Activated T-cell treated with anti-CD3 and anti-CD28 coated beads, Interleukin-2, amount 50 U/mL, for 24 hours (primary cell): ENCODE measurements around the gene MYCBP2.
"Not testable (repeated sequence)": the region's sequence is repeated elsewhere in the genome, so short reads cannot be mapped to it uniquely, and the experiment has no call there.

Experiments used
- DNase-seq: peaks from one replicate; pipeline ENCODE4 v3.0.0-alpha.2; 2020
- H3K27ac Mint-ChIP-seq: 2 replicates; pipeline ENCODE4 v1.8.0; 2020; ENCODE audit warnings: mild to moderate bottlenecking, mixed read lengths
- H3K27me3 Mint-ChIP-seq: 2 replicates; pipeline ENCODE4 v1.8.0; 2020; ENCODE audit warnings: mixed read lengths
- H3K36me3 Mint-ChIP-seq: 2 replicates; pipeline ENCODE4 v1.8.0; 2020; ENCODE audit warnings: low read depth, mixed read lengths
- H3K4me1 Mint-ChIP-seq: 2 replicates; pipeline ENCODE4 v1.8.0; 2020; ENCODE audit warnings: low read depth, mixed read lengths
- H3K4me3 Mint-ChIP-seq: 2 replicates; pipeline ENCODE4 v1.8.0; 2020; ENCODE audit warnings: mild to moderate bottlenecking, moderate library complexity, mixed read lengths
- H3K9me3 Mint-ChIP-seq: 2 replicates; pipeline ENCODE4 v1.8.0; 2020; ENCODE audit warnings: mixed read lengths

Gene MYCBP2

DNA sequence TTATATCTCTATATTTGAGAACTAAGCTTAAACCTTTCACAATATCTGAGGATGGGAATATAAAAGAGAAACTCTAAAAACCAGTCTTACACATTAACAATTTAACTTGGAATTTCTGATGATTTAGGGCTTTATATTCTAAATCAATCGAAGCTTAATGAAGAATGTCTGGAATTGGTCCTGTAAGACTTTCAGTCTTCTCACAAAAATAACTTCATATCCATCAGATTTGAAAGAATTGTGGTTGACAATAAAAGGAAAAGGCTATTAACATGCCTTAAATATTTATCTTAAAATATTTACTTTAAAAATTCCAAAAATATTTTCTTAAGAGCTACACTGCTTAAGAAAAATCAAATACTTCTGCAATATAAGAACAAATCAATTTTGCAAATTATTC is 27.3 kb downstream of the MYCBP2 start:
- peaks cover 75% of the 10 kb centered on the region for H3K4me1 Mint-ChIP-seq
- no peak for DNase-seq
- peaks cover 44% of the 10 kb centered on the region for H3K36me3 Mint-ChIP-seq
- H3K4me3 Mint-ChIP-seq: no peak overlapping the region
- no peak overlapping the region for H3K27ac Mint-ChIP-seq
- H3K27me3 Mint-ChIP-seq: no peaks in the 10 kb centered on the region
- H3K9me3 Mint-ChIP-seq: no peaks in the 10 kb centered on the region

DNA sequence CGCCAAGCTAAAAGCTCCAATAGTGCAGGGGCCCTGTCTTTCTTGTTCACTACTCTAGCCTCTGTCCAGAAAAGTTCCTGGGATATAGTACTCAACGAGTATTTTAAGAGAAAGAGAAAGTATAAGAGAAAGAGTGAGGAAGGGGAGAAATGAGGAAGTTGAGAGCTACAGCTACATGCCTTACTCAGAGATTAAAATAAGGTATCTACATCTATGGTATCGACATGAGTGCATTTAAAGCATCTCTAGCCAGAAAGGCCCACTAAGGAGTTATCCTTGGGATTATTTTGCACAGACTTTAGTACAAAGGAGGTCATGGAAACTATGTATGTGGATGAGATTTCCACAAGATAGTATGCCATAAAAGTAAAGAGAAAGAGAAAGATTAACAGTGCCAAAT is 28.5 kb downstream of the MYCBP2 start:
- H3K27ac Mint-ChIP-seq: no peak overlapping the region
- peaks cover 49% of the 10 kb centered on the region for H3K36me3 Mint-ChIP-seq
- DNase-seq: no peak
- H3K4me3 Mint-ChIP-seq: no peak overlapping the region
- H3K27me3 Mint-ChIP-seq: no peaks in the 10 kb centered on the region
- H3K4me1 Mint-ChIP-seq: peaks cover 71% of the 10 kb centered on the region
- H3K9me3 Mint-ChIP-seq: no peaks in the 10 kb centered on the region

DNA sequence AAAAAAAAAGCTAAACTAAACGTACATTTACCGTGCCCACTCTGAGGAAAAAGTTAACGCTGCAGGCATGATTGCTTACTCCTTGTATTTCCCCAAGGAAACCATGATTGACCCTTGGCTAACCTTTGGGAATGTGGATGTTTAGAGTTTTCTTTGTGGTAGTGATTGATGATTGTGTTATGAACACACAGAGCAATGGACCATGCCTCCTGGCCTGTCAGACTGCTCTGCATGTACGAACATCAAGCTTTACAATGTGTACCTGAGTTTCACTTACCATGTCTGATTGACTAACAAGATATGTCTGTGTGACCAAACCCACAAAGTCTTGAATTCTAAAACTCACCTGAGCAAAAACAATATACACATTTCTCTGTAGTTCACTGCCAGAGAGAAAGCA is 35.1 kb downstream of the MYCBP2 start:
- Mint-ChIP-seq H3K36me3 (peaks cover 88% of the 10 kb centered on the region), H3K27ac (peak overlapping the region; percentile 88), H3K4me1 (peaks cover 52% of the 10 kb centered on the region), H3K9me3 (peaks cover 2% of the 10 kb centered on the region), H3K27me3 (no peaks in the 10 kb centered on the region), H3K4me3 (no peak overlapping the region)
- DNase-seq: no peak

DNA sequence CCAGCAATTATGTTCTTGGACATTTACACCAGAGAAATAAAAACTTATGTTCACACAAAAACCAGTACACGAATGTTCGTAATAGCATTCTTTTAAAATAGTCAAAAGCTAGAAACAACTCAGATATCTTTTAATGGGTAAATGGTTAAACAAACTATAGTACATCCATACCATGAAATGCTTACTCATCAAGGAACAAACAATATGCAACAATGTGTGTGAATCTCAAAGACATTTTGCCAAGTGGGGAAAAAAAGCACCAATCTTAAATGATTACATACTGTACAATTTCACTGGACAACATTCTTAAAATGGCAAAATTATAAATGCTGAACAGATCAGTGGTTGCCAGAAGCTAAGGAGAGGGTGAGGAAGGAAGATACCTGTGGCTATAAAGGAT is 36.6 kb downstream of the MYCBP2 start:
- H3K27ac Mint-ChIP-seq: peak overlapping the region; percentile 51
- DNase-seq: no peak
- peaks cover 86% of the 10 kb centered on the region for H3K36me3 Mint-ChIP-seq
- H3K4me1 Mint-ChIP-seq: peaks cover 55% of the 10 kb centered on the region
- no peaks in the 10 kb centered on the region for H3K27me3 Mint-ChIP-seq
- H3K4me3 Mint-ChIP-seq: no peak overlapping the region
- peaks cover 2% of the 10 kb centered on the region for H3K9me3 Mint-ChIP-seq

DNA sequence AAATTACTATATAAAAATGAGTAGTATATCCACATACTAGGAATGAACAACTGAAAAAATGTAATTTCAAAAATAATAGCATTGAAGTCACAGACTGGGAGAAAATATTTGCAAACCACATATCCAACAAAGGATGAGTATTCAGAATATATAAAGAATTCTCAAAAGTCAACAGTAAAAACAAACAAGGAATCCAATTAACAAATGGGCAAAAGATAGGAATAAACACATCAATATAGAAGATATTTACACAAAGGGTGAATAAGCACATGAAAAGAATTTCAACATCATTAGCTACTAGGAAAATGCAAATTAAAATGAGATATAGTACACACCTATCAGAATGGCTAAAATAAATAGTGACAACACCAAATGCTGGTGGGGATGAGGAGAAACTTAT is 37.0 kb downstream of the MYCBP2 start:
- Mint-ChIP-seq H3K4me3 (no peak overlapping the region), H3K27ac (no peak overlapping the region), H3K4me1 (peaks cover 57% of the 10 kb centered on the region), H3K36me3 (peaks cover 88% of the 10 kb centered on the region), H3K27me3 (no peaks in the 10 kb centered on the region), H3K9me3 (peaks cover 2% of the 10 kb centered on the region)
- no peak for DNase-seq

DNA sequence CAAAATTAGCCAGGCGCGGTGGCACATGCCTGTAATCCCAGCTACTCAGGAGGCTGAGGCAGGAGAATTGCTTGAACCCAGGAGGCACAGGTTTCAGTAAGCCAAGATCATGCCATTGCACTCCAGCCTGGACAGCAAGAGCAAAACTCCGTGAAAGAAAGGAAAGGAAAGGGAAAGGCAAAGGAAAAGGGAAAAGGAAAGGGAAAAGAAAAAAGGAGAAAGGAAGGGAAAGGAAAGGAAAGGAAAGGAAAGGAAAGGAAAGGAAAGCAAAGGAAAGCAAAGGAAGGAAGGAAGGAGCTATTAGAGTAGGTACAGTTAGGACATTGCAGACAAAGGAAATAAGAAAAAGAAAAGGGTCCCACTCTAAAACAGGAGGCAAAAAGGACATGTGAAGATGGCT is 41.3 kb downstream of the MYCBP2 start:
- Mint-ChIP-seq H3K4me1 (peaks cover 45% of the 10 kb centered on the region), H3K27ac (peak overlapping the region; percentile 4), H3K36me3 (peaks cover 78% of the 10 kb centered on the region)
- H3K4me3 Mint-ChIP-seq, H3K27me3 Mint-ChIP-seq, H3K9me3 Mint-ChIP-seq, DNase-seq: not testable (repeated sequence)

DNA sequence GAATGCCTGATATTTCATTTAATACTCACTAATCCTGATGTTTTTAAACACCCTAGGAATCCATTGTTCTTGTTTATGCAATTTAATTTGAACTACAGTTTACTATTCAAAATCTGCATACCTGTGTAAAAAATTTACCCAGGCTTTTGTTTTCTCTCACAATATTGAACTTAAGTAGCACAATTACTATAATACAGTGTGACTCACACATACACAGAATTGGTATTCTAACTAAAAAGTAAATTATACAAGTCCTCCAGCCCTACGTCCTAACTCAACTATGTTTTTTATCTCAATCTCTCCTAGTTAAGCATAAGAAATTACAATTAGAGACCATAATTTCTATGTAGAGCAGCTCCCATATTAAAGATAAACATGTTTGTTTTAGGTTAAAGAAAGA is 41.8 kb downstream of the MYCBP2 start:
- Mint-ChIP-seq H3K27ac (peak overlapping the region; percentile 4), H3K9me3 (no peaks in the 10 kb centered on the region), H3K27me3 (no peaks in the 10 kb centered on the region), H3K36me3 (peaks cover 78% of the 10 kb centered on the region), H3K4me1 (peaks cover 45% of the 10 kb centered on the region), H3K4me3 (no peak overlapping the region)
- DNase-seq: no peak

DNA sequence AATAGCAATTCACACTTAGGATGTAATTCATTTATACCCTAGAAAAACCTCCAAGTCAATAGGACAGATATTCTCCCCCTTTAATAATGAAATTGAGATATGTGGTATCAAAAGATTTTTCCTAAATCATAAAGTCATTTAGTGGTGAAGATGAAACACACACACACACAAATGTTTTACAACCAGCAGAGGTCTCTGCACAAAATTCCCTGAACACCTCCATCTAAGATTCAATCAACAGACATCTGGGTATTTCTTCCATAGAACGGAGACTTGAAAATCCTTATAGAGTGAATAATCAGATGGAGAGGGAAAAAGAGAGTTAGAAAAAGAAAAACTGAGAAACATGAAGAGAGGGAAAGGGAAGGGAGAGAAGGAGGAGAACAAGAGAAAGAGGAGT is 52.8 kb downstream of the MYCBP2 start:
- Mint-ChIP-seq H3K9me3 (no peaks in the 10 kb centered on the region), H3K27me3 (no peaks in the 10 kb centered on the region), H3K27ac (peak overlapping the region; percentile 42), H3K4me3 (no peak overlapping the region), H3K4me1 (peaks cover 21% of the 10 kb centered on the region), H3K36me3 (peaks cover 85% of the 10 kb centered on the region)
- no peak for DNase-seq

DNA sequence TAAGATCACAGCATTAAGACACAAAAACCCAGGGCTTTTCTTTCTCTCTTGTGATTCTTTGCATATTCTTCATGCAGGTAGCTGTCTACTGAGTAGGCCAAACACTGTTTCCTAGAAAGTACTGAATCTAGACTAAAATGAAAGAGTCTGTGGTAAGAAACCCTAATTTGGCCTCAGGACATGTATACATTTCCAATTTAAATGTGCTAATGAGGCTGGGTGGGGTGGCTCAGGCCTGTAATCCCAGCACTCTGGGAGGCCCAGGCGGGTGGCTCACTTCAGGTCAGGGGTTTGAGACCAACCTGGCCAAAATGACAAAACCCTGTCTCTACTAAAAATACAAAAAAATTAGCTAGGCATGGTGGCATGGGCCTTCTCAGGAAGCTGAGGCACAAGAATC is 57.8 kb downstream of the MYCBP2 start:
- Mint-ChIP-seq H3K4me1 (no peaks in the 10 kb centered on the region), H3K9me3 (no peaks in the 10 kb centered on the region), H3K36me3 (peaks cover 87% of the 10 kb centered on the region), H3K4me3 (no peak overlapping the region), H3K27ac (peak overlapping the region; percentile 50), H3K27me3 (no peaks in the 10 kb centered on the region)
- DNase-seq: no peak

DNA sequence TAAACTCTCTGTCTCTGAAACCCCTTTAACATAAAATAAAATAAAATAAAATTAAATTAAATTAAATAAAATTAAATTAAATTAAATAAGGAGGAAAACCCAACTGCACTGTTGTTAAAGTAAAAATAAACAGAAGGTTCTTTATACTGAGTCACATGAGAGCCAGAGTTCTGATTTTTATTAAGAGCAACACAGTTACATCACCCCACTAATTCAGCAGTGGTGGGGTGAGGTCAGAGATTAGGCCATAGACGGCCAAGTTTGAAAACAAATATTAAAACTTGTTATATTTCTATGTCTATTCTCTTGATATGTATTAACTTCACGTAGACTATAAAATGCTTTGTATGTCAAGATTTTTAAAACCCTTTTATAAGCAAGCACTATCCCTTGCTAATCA is 59.5 kb downstream of the MYCBP2 start:
- no peak overlapping the region for H3K27ac Mint-ChIP-seq
- no peaks in the 10 kb centered on the region for H3K27me3 Mint-ChIP-seq

DNA sequence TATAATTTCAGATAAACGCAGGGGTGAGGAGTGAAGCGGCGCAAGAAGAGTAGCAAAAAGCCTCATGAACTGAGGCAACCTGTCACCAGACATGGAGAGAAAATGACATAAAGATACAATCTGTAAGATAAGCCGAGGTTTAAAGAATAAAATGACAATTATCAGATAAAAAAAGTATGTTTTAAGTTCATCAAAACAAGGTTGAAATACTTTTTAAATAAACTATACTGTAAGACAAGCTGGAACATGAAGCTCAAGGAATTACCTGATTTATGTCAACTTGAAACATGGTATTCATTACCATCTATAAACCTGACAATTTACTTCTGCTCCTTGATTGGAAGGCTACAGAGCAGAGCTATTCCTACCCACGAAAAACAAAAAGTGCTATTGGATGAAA is 61.6 kb downstream of the MYCBP2 start:
- Mint-ChIP-seq H3K27me3 (no peaks in the 10 kb centered on the region), H3K27ac (no peak overlapping the region), H3K9me3 (no peaks in the 10 kb centered on the region), H3K4me1 (no peaks in the 10 kb centered on the region), H3K36me3 (peaks cover 81% of the 10 kb centered on the region), H3K4me3 (no peak overlapping the region)
- DNase-seq: no peak

More for the DNA sequence above, 59.5 kb downstream of the MYCBP2 start:
- Mint-ChIP-seq H3K9me3 (no peaks in the 10 kb centered on the region), H3K36me3 (peaks cover 83% of the 10 kb centered on the region), H3K4me3 (no peak overlapping the region), H3K4me1 (no peaks in the 10 kb centered on the region)
- no peak for DNase-seq

DNA sequence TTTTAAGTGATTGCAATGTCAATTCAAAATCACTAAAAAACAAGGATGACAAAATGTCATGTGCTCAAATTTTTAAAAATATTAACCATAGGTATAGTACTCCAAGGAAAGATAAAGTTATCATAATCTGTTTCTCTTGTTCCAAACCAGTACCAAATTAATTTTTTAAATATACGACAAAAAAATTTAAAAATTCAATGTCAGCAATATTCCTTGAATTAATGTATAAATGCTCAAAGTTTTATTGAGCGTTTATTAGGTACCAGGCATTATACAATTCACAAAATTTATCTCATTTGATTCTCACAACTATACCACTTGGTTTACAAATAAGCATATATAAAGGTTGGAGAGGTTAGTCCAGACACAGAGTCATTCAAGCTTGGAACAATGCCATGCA is 64.7 kb downstream of the MYCBP2 start:
- no peak overlapping the region for H3K27ac Mint-ChIP-seq
- H3K36me3 Mint-ChIP-seq: peaks cover 81% of the 10 kb centered on the region
- H3K4me1 Mint-ChIP-seq: peaks cover 2% of the 10 kb centered on the region

DNA sequence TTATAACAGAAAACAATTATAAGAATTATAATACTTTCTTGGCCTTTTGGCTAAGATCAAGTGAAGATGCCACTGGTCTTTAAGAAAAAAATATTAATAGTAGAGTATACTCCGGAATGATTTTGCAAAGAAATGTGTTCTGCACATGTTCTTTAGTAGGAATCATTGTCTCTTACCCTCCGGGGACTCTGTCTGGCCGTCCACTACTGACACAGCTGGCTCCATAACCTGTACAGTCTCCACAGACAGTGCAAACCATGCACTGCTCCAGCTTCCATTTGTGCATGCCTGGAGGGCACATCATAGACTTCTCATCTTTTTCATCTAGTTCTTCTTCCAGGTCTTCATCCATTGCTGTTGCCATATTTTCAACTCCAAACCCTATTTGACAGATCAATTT is 75.9 kb downstream of the MYCBP2 start:
- H3K4me1 Mint-ChIP-seq: peaks cover 33% of the 10 kb centered on the region
- no peak overlapping the region for H3K4me3 Mint-ChIP-seq
- H3K36me3 Mint-ChIP-seq: peaks cover 84% of the 10 kb centered on the region
- DNase-seq: no peak
- no peaks in the 10 kb centered on the region for H3K9me3 Mint-ChIP-seq
- H3K27me3 Mint-ChIP-seq: no peaks in the 10 kb centered on the region
- H3K27ac Mint-ChIP-seq: no peak overlapping the region

More for the DNA sequence above, 64.7 kb downstream of the MYCBP2 start:
- H3K4me3 Mint-ChIP-seq: no peak overlapping the region
- no peak for DNase-seq
- H3K9me3 Mint-ChIP-seq: no peaks in the 10 kb centered on the region
- no peaks in the 10 kb centered on the region for H3K27me3 Mint-ChIP-seq

DNA sequence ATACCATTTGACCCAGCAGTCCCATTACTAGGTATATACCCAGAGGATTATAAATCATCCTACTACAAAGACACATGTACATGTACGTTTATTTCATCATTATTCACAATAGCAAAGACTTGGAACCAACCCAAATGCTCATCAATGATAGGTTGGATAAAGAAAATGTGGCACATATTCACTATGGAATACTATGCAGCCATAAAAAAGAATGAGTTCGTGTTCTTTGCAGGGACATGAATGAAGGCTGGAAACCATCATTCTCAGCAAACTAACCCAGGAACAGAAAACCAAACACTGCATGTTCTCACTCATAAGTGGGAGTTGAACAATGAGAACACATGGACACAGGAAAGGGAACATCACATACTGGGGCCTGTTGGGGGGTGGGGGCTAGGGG is 81.7 kb downstream of the MYCBP2 start:
- not testable (repeated sequence) for H3K9me3 Mint-ChIP-seq, DNase-seq, H3K4me3 Mint-ChIP-seq, H3K27ac Mint-ChIP-seq, H3K27me3 Mint-ChIP-seq
- peaks cover 20% of the 10 kb centered on the region for H3K4me1 Mint-ChIP-seq
- H3K36me3 Mint-ChIP-seq: peaks cover 83% of the 10 kb centered on the region

DNA sequence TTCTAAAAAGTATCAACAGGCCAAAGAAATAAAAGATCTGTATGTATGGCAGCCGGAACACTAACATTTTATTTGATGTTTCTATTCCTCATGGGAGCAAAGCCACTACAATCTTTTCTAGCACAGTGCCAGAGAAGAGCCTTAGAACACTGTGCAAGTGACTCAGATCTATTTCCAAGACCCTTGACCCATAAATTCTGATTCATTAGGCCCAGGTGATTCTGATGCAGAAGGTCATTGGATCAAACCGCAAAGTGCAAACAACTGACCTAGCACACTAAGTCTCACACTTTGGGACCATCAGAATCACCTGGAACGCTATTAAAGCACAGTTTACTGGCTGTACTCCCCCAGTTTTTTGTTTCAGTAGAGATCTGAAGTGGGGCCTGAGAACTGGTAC is 87.6 kb downstream of the MYCBP2 start:
- Mint-ChIP-seq H3K4me1 (peaks cover 8% of the 10 kb centered on the region), H3K36me3 (peaks cover 67% of the 10 kb centered on the region), H3K9me3 (no peaks in the 10 kb centered on the region), H3K27me3 (no peaks in the 10 kb centered on the region), H3K27ac (no peak overlapping the region), H3K4me3 (no peak overlapping the region)
- DNase-seq: no peak

DNA sequence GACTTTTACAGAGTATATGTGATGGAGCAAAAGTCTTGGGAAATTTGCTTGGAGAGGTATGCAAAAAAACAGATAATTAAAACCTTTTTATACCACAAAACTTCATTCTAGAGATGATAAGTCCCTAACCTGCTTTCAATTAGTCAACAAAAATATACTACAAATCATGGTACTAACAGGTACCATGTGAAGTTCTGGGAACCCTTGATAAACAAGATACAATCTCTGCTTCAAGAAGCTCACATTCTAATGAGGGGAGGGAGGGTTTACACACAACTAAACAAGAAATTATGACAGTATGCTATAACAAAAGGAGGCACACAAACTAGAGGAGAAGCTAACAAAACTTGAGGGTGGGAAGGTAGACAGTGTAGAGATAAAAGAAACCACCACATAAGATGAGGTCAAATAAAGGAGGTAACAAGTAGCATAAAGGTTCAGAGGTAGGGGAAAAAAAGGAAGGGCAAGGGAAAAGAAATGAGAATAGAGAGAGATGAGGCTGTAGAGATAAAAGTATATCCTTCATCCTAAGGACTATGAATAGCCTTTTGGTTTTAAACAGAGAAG is 91.4 kb downstream of the MYCBP2 start:
- Mint-ChIP-seq H3K4me3 (no peak overlapping the region), H3K27ac (peak overlapping the region; percentile 23), H3K9me3 (no peaks in the 10 kb centered on the region), H3K27me3 (no peaks in the 10 kb centered on the region), H3K4me1 (peaks cover 19% of the 10 kb centered on the region), H3K36me3 (peaks cover 59% of the 10 kb centered on the region)
- no peak for DNase-seq
